ENCODE results near the gene TEAD1. TPM values are rescaled to one million over a fixed set of nuclear protein-coding genes. Genes with fewer than 3 reads are reported as not detected.

The TEAD1 gene
- total and polyA plus RNA-seq, 9 of the 15 experiments (the other 6 are each of a cell fraction or from before 2014, with no cell fraction given) = 1.7 to 17.7 (median 10.8) TPM

- in situ Hi-C loops (cut with MboI) = no loop called here
- no peak for DNase-seq (ENCODE audit: extremely low read depth in 1 of 4, low spot score in 3 of 4)
- Histone ChIP-seq H2AFZ (ENCODE audit: low read depth, low read length) (no peak overlapping the region), H3K9me3 (replicated peaks; ENCODE audit: control insufficient read depth, insufficient read depth, low read depth, low read length) (no peaks in the 10 kb centered on the region), H3K79me2 (ENCODE audit: control insufficient read depth, insufficient read depth, low read length) (peaks cover 3% of the 10 kb centered on the region; the same call in 1 of the 3 replicates), H3K27ac (ENCODE audit: extremely low read depth, low read depth, low read length) (no peak overlapping the region), H3K27me3 (ENCODE audit: control insufficient read depth in 2 of 2, insufficient read depth in 2 of 2, low read length in 2 of 2) (no peaks in the 10 kb centered on the region), H3K36me3 (ENCODE audit: control insufficient read depth, insufficient read depth, low read length) (no peaks in the 10 kb centered on the region), H3K9ac (ENCODE audit: insufficient read depth in 1 of 2, low read depth in 2 of 2, low read length in 2 of 2) (no peak overlapping the region), H3K4me2 (ENCODE audit: insufficient read depth, low read length) (no peak overlapping the region), H3K4me1 (replicated peaks in 1 of 2; ENCODE audit: control insufficient read depth in 2 of 2, insufficient read depth in 2 of 2, low read length in 2 of 2) (peaks cover 3 to 11% of the 10 kb centered on the region in 2 experiments; a peak in 3 of 5 replicates), H4K20me1 (replicated peaks; ENCODE audit: control insufficient read depth, insufficient read depth, low read length) (no peaks in the 10 kb centered on the region), H3K4me3 (no peak overlapping the region), H3K9me1 (ENCODE audit: control insufficient read depth, insufficient read depth, low read length) (no peaks in the 10 kb centered on the region)
- no TSS peak for BruUV-seq (replicated peaks)
- WGBS (ENCODE audit: insufficient coverage, low coverage, missing lambda C conversion rate) = 87% methylated on average over 1 of the region's 1 CpG
- ChIA-PET POLR2A (interaction anchor here (0.5 kb wide), 1 partner anchor 13 kb away, joined by 3 read pairs; no protein-coding TSS in a partner anchor), CTCF (ENCODE audit: low intra/inter-chr PET ratio) (no interaction called here)
- intact Hi-C loops (cut with micrococcal nuclease) = no loop called here
- FAIRE-seq = no peak
- TF ChIP-seq ZNF124 (CRISPR knock-in tag; IDR thresholded peaks at IDR 0.05) (no peak), POLR3A (IDR thresholded peaks at IDR 0.05; ENCODE audit: borderline replicate concordance, extremely low read depth, insufficient read depth, insufficient read length) (no peak), PHF21A (IDR thresholded peaks at IDR 0.05; ENCODE audit: borderline replicate concordance, low read depth) (no peak), BRF2 (IDR thresholded peaks at IDR 0.05; ENCODE audit: borderline replicate concordance, insufficient read depth, insufficient read length) (no peak), PCBP2 (IDR thresholded peaks at IDR 0.05; ENCODE audit: low read depth, low read length, poor library complexity, severe bottlenecking) (no peak), FOXK2 (conservative IDR thresholded peaks at IDR 0.05 in 1 of 2, IDR thresholded peaks at IDR 0.05 in 1 of 2; ENCODE audit: low read depth in 2 of 2) (no peak), ERF (CRISPR knock-in tag; IDR thresholded peaks at IDR 0.05) (no peak), NR0B1 (IDR thresholded peaks at IDR 0.05; ENCODE audit: partially characterized antibody) (no peak), ZNF830 (CRISPR knock-in tag; IDR thresholded peaks at IDR 0.05) (no peak), CBFA2T2 (conservative IDR thresholded peaks at IDR 0.05) (no peak), E2F6 (IDR thresholded peaks at IDR 0.05; ENCODE audit: borderline replicate concordance in 1 of 2, extremely low read depth in 1 of 2, insufficient read depth in 1 of 2, insufficient read length in 1 of 2, low read depth in 1 of 2, low read length in 1 of 2, poor library complexity in 1 of 2, severe bottlenecking in 1 of 2) (no peak), ZBTB9 (CRISPR knock-in tag; IDR thresholded peaks at IDR 0.05) (no peak)
- ATAC-seq = no peak
Measured at GRCh38 chr11:12711496-12711895, 37.3 kb downstream of the TEAD1 start.
